NCI-H2196 treated with DMSO at 0.1 percent for 48 hours (cell line): ENCODE measurements around the gene VANGL2.

Experiments used
- DNase-seq: peaks from one replicate; lab custom pipeline; 2025; ENCODE audit not compliant: unreplicated experiment; lab: John Stamatoyannopoulos, UW

Gene VANGL2

DNA sequence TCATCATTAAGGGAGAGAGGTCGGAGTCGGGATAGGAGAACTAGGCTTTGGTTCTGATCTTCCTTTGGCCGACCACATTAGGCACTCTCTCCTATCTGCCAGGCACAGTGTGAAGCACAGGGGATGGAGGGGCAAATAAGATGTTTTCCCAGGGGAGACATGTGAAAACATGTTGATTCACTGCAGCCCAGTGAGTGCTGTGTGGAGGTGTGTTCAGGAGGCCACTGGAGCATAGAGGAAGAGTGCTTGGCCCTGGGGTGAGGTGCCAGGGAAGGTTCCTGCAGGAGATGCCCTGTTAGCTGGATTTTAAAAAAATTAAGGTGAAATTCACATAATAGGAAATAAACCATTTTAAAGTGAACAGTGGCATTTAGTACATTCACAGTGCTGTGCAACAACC, 3.7 kb downstream of the VANGL2 start:
- DNase-seq: no peak

GRCh38 chr1:160405331-160405877, 5.0 kb downstream of the VANGL2 start:
- DNase-seq: no peak

- no peak for DNase-seq
These were observed 6.0 kb downstream of the VANGL2 start for GRCh38 chr1:160406131-160406968.

- DNase-seq: no peak
These were observed 7.8 kb downstream of the VANGL2 start for GRCh38 chr1:160407839-160408801.

- no peak for DNase-seq
These were observed 8.5 kb downstream of the VANGL2 start for GRCh38 chr1:160408864-160409263.

DNA sequence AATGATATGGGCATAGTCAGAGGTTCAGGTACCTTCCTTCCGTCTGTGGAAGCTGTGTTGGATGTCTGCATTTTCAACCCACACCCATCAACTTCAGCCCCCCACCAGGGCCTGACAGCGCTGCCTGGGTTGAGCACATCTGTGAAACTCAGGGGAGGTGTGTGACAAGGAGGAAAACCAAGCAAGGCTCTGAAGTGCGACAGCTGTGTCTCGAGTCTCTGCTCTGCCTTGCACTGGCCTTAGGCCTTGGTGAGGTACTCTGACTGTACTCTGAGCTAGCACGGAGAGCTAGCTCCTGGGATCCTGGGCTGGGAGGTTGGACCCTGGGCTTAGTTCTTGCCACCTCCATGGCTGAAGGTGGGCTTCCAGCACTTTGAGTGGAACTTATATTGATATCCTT, 9.1 kb downstream of the VANGL2 start:
- DNase-seq: no peak

DNA sequence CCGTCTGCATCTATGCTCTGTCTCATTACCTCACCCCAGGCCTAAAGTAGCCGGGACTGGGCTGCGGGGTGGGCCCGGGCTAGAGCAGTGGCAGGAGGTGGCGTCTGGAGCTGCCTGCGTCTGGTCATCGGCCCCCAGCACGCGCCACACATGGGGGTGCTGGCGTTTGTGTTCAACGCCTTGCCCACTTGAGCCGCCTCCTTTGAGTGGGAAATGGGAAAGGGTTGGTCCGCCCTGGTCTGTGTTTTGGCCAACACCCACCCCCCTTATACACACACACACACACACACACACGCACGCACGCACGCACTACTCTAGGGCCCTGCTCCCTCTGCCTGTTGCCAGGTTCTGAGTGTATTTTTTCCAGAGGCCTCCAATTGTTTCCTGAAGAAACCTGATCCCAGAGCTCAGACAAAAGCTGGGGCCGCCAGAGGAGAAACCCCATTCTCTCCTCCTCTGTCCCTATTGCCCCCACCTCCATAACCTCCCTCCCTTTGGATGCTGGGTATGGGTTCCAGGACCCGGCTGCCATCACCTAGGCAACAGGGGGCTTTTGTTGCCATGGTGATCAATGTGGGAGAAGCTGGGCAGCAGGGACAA, 10.1 kb downstream of the VANGL2 start:
- DNase-seq: peak; percentile 22

DNA sequence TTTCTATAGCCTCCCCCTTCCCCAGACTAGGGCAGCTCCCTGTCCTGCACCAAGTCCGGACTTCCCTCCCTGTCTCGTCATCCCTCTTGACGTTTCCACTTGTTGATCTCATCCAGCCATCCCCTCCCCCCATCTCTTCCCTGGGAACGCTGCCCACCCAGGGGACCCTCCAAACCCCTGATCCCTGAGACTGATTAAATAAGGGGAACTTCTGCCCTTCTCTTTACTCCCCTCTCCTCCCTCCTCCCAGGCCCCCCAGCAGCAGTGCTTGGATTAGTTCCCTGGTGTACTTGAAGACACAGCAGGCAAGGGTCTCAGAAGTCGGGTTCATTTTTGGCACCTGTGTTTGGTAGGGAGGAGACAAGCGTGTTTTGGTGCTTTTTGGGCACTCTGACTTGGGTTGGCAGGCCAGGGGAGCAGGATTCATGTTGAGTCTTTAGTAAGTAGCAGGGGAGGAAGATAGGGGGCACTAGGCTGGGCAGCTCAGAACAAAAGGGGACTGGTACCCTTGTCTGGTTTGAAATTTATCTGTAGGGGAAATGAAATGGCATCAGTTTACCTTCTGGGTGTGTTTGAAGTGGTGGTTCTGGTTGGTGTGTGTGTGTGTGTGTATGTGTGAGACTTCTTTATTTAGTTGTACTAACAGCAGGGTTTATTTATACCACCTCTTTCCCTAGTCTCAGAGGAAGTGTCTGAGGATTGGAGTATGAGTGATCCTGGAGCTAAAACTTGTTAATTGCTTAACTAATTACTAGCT, 11.1 kb downstream of the VANGL2 start:
- DNase-seq: no peak

- DNase-seq: no peak
These were observed 11.6 kb downstream of the VANGL2 start for GRCh38 chr1:160412028-160412362.

DNA sequence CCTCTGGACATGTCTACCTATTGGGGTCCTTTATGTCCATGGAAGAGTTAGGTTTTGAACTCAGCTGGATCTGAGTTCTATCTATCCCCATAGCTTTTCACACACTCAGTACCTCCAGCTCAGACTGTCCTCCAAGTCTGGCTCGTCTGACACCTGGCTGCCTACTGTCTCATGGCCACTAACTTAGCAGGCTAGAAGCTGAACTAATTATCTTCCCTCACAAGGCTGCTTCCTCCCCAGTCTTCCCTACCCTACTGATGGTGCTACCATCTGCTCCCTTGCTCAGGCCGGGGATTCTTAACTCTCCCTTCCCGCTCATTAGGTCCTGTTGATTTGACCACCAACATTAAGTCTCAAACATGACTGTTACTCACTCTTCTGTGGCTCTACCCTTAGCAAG, 13.4 kb downstream of the VANGL2 start:
- no peak for DNase-seq

- no peak for DNase-seq
These were observed 14.5 kb downstream of the VANGL2 start for GRCh38 chr1:160414881-160415280.

DNA sequence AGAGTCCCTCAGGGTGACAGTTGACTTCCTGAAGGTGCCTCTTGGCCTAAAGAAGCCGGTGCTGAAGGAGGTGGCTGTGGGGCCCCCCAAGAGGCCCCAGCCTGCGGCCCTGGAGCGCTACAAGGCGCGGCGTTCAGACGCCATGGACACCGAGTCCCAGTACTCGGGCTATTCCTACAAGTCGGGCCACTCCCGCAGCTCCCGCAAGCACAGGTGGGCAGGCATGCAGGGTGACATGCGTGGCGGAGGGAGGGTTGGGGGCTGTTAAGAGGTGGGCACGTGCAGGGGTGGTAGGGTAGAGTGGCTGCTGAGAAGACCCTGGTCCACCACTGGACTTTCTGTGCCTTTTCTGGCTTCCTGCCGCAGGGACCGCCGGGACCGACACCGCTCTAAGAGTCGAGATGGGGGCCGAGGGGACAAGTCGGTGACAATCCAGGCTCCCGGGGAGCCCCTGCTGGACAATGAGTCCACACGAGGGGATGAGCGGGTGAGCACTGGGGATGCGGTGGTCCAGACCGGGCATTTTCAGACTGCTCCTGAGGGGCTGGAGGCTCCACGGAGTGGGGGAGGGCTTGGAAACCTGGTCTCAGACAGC, 15.4 kb downstream of the VANGL2 start:
- no peak for DNase-seq

- no peak for DNase-seq
These were observed 16.0 kb downstream of the VANGL2 start for GRCh38 chr1:160416369-160416768.

DNA sequence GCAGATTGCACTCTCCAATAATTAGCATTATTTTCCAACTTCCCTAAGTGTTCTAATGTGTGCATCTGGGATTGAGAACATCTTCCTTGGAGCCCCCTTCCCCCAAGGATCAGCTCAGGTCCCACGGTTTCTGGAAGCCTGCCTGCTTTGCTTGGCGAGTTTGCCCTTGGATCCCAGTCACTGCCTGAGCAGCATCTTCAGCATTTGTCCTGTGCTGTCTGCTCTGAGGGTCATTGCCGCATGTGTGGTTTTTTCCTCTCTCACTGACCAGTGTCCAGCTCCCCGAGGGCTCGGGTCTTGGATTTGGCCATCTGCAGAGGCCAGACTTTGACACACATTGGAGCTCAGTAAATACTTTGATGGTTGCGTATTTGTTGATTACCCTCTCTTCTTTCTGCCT, 18.1 kb downstream of the VANGL2 start:
- no peak for DNase-seq

DNA sequence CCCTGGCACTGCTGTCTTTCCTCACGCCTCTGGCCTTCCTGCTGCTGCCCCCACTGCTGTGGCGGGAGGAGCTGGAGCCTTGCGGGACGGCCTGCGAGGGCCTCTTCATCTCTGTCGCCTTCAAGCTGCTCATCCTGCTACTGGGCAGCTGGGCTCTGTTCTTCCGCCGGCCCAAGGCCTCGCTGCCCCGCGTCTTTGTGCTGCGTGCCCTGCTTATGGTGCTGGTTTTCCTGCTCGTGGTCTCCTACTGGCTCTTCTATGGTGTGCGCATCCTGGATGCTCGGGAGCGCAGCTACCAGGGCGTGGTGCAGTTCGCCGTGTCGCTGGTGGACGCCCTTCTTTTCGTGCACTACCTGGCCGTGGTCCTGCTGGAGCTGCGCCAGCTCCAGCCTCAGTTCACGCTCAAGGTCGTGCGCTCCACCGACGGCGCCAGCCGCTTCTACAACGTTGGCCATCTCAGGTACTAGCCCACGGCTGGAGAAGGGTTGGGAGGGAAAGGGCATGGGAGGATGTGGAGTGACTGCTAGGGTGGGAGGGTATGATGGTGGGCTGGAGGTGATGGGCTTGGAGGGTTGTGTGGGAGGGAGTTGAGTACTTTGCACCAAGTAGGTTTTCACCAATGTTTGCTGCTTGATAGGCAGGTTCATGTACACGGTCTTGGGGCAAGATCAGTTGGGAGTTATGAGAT, 18.9 kb downstream of the VANGL2 start:
- DNase-seq: no peak

DNA sequence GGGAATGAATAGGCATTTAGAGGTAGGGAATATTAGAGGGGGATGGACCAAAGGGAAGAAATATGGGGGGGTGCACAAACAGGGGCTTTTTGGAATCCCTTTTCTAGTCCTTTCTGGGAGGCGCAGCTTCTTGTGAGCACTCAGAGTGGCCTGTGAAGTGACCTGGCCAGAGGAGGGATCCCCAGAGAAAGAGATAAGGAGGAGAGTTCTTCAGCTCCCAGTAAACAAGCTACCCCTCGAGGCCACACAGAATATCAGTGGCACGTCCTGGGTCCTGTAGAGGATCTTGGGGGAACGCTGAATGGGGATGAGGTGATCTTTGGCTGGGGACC, 19.4 kb downstream of the VANGL2 start:
- DNase-seq: no peak

GRCh38 chr1:160420881-160421842, 20.8 kb downstream of the VANGL2 start:
- no peak for DNase-seq

DNA sequence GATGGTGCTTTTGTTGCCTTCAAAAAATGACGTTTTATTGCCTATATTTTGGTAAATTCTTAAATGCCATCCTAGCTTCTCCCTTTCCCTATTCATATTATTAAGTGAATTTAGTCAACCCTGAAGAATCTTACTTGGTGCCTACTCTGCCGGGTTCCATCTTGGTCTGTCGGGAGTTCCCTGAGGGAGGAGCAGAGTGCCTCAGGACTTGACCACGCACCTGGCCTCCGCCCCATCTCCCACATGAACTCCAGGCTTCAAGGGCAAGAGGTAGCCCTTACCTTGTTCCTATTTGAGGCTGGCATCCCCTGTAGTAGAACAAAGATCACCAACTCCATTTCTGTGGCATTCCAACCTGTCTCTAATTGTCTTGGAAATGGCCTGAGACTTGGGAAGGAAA, 21.5 kb downstream of the VANGL2 start:
- DNase-seq: no peak

GRCh38 chr1:160423966-160424365, 23.6 kb downstream of the VANGL2 start:
- no peak for DNase-seq
